ES-I3 (cell line): ENCODE results near the gene METTL17.
"Not testable (repeated sequence)": the region's sequence is repeated elsewhere in the genome, so short reads cannot be mapped to it uniquely, and the experiment has no call there.

Experiments
- H3K36me3 ChIP-seq: 2 replicates; pipeline ENCODE4 v1.6.1; 2013; ENCODE audit warnings: mild to moderate bottlenecking, low read length, control low read depth, moderate library complexity; ENCODE audit not compliant: insufficient read depth
- H3K4me1 ChIP-seq: 2 replicates; pipeline ENCODE4 v1.6.1; 2013; ENCODE audit warnings: mild to moderate bottlenecking, control low read depth, low read length; ENCODE audit not compliant: insufficient read depth
- H3K9ac ChIP-seq: 2 replicates; pipeline ENCODE4 v1.6.1; 2013; ENCODE audit warnings: low read depth, mild to moderate bottlenecking, low read length, moderate library complexity
- H3K9me3 ChIP-seq: 2 replicates; pipeline ENCODE4 v1.6.1; 2013; ENCODE audit warnings: mild to moderate bottlenecking, low read length, moderate library complexity; ENCODE audit not compliant: control insufficient read depth, insufficient read depth

The METTL17 gene

GRCh38 chr14:20978687-20979086, 11.1 kb upstream of the METTL17 start:
- no peak overlapping the region for H3K9ac ChIP-seq
- H3K9me3 ChIP-seq, result no peaks in the 10 kb centered on the region
- H3K4me1 ChIP-seq, result peaks cover 3% of the 10 kb centered on the region; the same call in 1 of the 2 replicates
- no peaks in the 10 kb centered on the region for H3K36me3 ChIP-seq

DNA sequence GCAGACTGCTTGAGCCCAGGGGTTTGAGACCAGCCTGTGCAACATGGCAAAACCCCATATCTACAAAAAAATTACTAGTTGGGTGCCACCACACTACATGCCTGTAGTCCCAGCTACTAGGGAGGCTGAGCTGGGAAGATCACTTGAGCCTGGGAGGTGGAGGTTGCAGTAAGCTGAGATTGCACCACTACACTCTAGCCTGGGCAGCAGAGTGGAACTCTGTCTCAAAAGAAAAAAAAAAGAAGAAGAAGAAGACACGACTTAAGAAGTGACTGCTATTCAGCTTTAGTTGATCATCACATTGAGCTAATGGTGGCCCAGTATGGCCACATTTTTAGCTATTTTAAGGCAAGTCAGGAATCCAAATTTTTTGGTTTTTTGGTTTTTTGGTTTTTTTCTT, 8.9 kb upstream of the METTL17 start:
- no peaks in the 10 kb centered on the region for H3K9me3 ChIP-seq
- H3K36me3 ChIP-seq, result no peaks in the 10 kb centered on the region
- no peaks in the 10 kb centered on the region for H3K4me1 ChIP-seq
- H3K9ac ChIP-seq, result no peak overlapping the region

GRCh38 chr14:20982646-20983369, 7.0 kb upstream of the METTL17 start:
- Histone ChIP-seq H3K4me1 (no peaks in the 10 kb centered on the region), H3K36me3 (no peaks in the 10 kb centered on the region), H3K9me3 (no peaks in the 10 kb centered on the region), H3K9ac (no peak overlapping the region)

- not testable (repeated sequence) for H3K4me1 ChIP-seq, H3K9ac ChIP-seq, H3K9me3 ChIP-seq, H3K36me3 ChIP-seq
These were observed 4.1 kb upstream of the METTL17 start for GRCh38 chr14:20985650-20986049.

DNA sequence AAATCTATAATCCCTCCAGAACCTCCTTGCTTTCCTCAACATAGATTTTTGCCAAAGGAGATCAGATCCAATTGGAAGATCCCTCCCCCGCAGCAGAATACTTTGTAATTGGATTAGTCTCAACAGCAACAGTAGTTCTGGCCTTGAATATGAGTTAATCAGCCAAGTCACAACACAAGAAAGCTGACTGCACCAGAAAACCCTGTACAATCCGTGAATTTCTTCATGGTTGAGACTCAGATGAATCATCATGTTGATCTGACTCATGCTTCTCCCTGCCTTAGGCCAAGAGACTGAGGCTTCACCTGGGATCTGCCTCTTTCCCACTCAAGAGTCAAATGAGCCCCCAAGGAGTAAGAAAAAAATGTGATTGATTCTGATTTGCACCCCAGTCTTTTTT, 3.0 kb upstream of the METTL17 start:
- H3K4me1 ChIP-seq, result peaks cover 10% of the 10 kb centered on the region
- no peak overlapping the region for H3K9ac ChIP-seq
- H3K9me3 ChIP-seq, result no peaks in the 10 kb centered on the region
- peaks cover 3% of the 10 kb centered on the region; the same call in 1 of the 2 replicates for H3K36me3 ChIP-seq

DNA sequence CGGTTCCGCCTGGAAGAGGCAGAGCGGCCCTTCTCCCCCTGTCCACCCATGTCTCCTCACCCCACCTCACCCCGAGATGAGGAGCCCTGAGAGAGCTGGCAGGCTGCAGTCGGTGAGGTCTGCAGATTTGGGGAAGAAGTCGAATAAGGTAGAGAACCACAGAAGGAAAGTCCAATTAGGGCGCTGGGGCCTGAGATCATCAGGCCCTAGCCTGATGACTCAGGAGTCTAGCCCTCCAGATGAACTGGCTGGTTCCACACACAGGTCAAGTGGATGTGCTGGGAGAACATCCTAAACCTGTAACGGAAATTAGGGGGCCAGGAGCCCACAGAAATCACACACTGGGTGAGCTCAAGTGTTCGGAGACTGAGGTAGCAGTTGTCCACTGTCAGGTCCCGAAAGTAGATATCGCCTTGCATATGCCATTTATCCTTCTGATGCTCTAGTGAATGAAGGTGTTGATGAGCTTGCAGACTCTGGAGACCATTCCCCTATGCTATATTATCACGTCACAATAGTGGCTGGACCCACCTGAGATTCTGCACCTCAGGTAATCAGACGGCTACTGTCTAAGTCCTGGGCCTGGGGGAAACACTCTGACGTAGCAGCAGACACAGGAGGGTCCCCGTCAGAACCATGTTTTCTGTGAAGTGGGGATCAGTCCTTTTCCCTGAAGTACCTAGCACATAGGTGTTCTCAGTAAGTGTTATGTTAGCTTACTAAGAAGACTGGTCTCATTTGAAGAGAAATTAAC, 886 bp upstream of the METTL17 start:
- Histone ChIP-seq H3K9ac (peak overlapping the region; percentile 38), H3K9me3 (no peaks in the 10 kb centered on the region), H3K36me3 (peaks cover 15% of the 10 kb centered on the region; the same call in 1 of the 2 replicates), H3K4me1 (peaks cover 10% of the 10 kb centered on the region)

- Histone ChIP-seq H3K4me1 (peaks cover 10% of the 10 kb centered on the region), H3K36me3 (peaks cover 16% of the 10 kb centered on the region; the same call in 1 of the 2 replicates), H3K9me3 (no peaks in the 10 kb centered on the region), H3K9ac (peak overlapping the region; percentile 38)
These were observed 351 bp upstream of the METTL17 start for GRCh38 chr14:20989471-20989786.

DNA sequence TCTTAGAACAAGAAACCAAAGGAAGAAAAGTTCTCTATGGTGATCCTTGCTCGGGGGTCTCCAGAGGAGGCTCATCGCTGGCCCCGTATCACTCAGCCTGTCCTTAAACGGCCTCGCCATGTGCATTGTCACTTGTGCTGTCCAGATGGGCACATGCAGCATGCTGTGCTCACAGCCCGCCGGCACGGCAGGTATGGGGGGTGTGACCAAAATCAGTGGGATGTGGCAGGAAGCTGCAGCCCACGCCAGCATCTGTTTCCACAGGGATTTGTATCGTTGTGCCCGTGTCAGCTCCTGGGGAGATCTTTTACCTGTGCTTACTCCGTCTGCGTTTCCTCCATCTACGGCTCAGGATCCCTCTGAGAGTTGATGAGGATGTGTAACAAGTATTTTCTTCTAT, 6.7 kb downstream of the METTL17 start:
- Histone ChIP-seq H3K9ac (no peak overlapping the region), H3K4me1 (no peaks in the 10 kb centered on the region), H3K9me3 (no peaks in the 10 kb centered on the region), H3K36me3 (peaks cover 25% of the 10 kb centered on the region)

DNA sequence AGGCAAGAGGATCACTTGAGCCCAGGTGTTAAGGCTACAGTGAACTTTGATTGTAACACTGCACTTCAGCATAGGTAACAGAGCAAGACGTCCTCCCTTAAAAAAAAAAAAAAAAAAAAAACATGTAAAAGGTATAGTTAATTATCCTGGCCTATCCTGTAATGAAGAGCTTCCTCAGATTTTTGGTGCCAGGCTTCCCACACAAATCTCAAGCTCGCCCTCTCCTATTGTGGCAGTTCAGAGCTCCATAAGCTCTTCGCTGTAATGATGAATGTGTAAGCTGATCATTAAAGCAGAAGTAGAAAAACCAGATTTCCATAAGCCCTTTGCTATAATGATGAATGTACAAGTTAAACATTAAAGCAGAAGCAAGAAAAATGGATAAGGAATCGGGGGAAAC, 7.3 kb downstream of the METTL17 start:
- Histone ChIP-seq H3K9me3 (no peaks in the 10 kb centered on the region), H3K9ac (no peak overlapping the region), H3K4me1 (no peaks in the 10 kb centered on the region), H3K36me3 (peaks cover 22% of the 10 kb centered on the region)

- H3K4me1 ChIP-seq, result no peaks in the 10 kb centered on the region
- H3K36me3 ChIP-seq, result peaks cover 18% of the 10 kb centered on the region
- no peaks in the 10 kb centered on the region for H3K9me3 ChIP-seq
- H3K9ac ChIP-seq, result no peak overlapping the region
These were observed 7.8 kb downstream of the METTL17 start for GRCh38 chr14:20997564-20997963.

DNA sequence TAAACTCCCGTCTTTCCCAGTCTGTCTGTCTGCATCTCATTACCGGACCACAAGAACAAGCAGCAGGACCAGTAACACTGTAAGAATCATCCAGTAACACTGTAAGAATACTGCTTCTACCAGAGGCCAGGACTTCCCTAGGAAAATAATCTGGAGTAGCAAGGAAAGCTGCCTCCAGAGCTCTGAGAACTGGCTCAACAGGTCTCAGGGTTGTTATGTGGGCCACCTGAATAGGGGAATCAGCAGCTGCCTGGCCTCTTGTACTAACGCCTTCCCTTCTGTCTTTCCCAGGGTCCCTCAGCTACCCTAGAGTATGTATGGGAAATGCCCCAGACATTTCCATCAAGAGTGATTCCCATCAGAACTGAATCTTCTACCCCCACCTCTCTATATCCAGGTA, 8.4 kb downstream of the METTL17 start:
- Histone ChIP-seq H3K9ac (no peak overlapping the region), H3K9me3 (no peaks in the 10 kb centered on the region), H3K36me3 (peaks cover 16% of the 10 kb centered on the region), H3K4me1 (no peaks in the 10 kb centered on the region)

- H3K9ac ChIP-seq, result no peak within 1 kb of the TSS
- peaks cover 14% of the 10 kb centered on the region for H3K36me3 ChIP-seq
- H3K9me3 ChIP-seq, result no peaks in the 10 kb centered on the region
- H3K4me1 ChIP-seq, result no peaks in the 10 kb centered on the region
These were observed 9.0 kb downstream of the METTL17 start, which contains the start of gene SLC39A2 for GRCh38 chr14:20998674-20999366. SLC39A2 (plus strand) TSS chr14:20999293; CDS start chr14:20999447, 154 bp downstream.

DNA sequence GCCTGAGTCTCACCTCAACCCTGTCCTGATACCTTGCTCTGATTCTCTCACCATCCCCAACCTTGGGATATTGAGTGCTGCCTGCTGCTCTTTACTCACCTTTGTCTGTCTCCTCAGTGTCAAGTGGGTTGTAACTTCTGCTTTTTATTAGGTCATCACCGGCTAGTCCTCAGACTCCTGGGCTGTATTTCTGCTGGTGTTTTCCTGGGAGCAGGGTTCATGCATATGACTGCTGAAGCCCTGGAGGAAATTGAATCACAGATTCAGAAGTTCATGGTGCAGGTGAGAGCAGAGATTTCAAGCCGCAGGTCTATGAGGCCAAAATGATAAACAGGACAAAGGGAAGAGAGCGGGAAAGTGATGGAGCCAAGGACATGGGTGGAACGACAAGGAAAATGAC, 9.8 kb downstream of the METTL17 start:
- Histone ChIP-seq H3K36me3 (peaks cover 11% of the 10 kb centered on the region), H3K4me1 (no peaks in the 10 kb centered on the region), H3K9ac (no peak overlapping the region), H3K9me3 (no peaks in the 10 kb centered on the region)

DNA sequence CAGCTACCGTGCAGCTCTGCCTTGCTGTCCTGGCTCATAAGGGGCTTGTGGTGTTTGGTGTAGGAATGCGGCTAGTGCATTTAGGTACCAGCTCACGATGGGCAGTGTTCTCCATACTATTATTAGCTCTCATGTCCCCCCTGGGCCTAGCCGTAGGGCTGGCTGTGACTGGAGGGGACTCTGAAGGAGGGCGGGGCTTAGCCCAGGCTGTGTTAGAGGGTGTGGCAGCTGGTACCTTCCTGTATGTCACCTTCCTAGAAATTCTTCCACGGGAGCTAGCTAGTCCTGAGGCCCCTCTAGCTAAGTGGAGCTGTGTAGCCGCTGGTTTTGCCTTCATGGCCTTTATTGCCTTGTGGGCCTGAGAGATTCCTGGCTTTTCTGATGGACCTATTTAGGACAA, 11.4 kb downstream of the METTL17 start:
- Histone ChIP-seq H3K4me1 (no peaks in the 10 kb centered on the region), H3K36me3 (peaks cover 2% of the 10 kb centered on the region; the same call in 1 of the 2 replicates), H3K9me3 (no peaks in the 10 kb centered on the region), H3K9ac (no peak overlapping the region)
